Head of caudate nucleus (tissue), 42 donors: ENCODE measurements around the gene HPS3.
A peak's percentile ranks its signal among the peaks of the same experiment; 100 is the strongest.
"Not testable (repeated sequence)": the region's sequence is repeated elsewhere in the genome, so short reads cannot be mapped to it uniquely, and the experiment has no call there.

Experiments used
- DNase-seq, 42 donors: peaks; one replicate each; pipeline versions ENCODE4 v3.0.0 to v3.0.0-alpha.2; 2020 to 2021; ENCODE audit warnings: mixed read lengths in 7 of 42
- intact Hi-C: fragments of 100-400 bp; cut with DNase I; formaldehyde crosslinking; loops from one replicate; pipeline ENCODE4 v1.15.0; 2022

Gene HPS3

GRCh38 chr3:149129326-149130205 is at the start of gene HPS3:
Gene HPS3 (plus strand): TSS chr3:149129638. CDS start chr3:149129724, 86 bp downstream.
- intact Hi-C loops: loop anchor here (10.0 kb wide), 1 partner anchor 175 kb away; no protein-coding TSS in a partner anchor
- DNase-seq: peak; percentile 85 to 97 (median 93)

- DNase-seq: peak in 1 of 42 donors; percentile 9
- intact Hi-C loops: no loop called here
Measured at GRCh38 chr3:149080011-149080698, 49.3 kb upstream of the HPS3 start.

GRCh38 chr3:149080699-149081091 is 48.7 kb upstream of the HPS3 start:
- intact Hi-C loops: no loop called here
- no peak for DNase-seq

- intact Hi-C loops: no loop called here
- DNase-seq: no peak
Measured at GRCh38 chr3:149081772-149082171, 47.7 kb upstream of the HPS3 start.

GRCh38 chr3:149085828-149086231 is 43.6 kb upstream of the HPS3 start:
- intact Hi-C loops: no loop called here
- DNase-seq: peak in 12 of 42 donors; percentile 11 to 61 (median 36)

GRCh38 chr3:149086232-149086988 is 43.0 kb upstream of the HPS3 start, which contains the start of gene HLTF:
Gene HLTF (minus strand): TSS chr3:149086533. CDS start chr3:149086336, 197 bp downstream.
- intact Hi-C loops: no loop called here
- DNase-seq: peak; percentile 91 to 98 (median 95)

GRCh38 chr3:149087208-149087607 is 42.2 kb upstream of the HPS3 start:
- peak in 2 of 42 donors; percentile 7 to 9 for DNase-seq
- intact Hi-C loops: no loop called here

- no peak for DNase-seq
- intact Hi-C loops: no loop called here
Measured at GRCh38 chr3:149089395-149089794, 40.0 kb upstream of the HPS3 start.

- intact Hi-C loops: no loop called here
- DNase-seq: no peak
Measured at GRCh38 chr3:149090461-149090860, 39.0 kb upstream of the HPS3 start.

GRCh38 chr3:149090907-149091306 is 38.5 kb upstream of the HPS3 start:
- no peak for DNase-seq
- intact Hi-C loops: no loop called here

- intact Hi-C loops: no loop called here
- no peak for DNase-seq
Measured at GRCh38 chr3:149091983-149092382, 37.5 kb upstream of the HPS3 start.

GRCh38 chr3:149095487-149095886 is 34.0 kb upstream of the HPS3 start:
- no peak for DNase-seq
- intact Hi-C loops: no loop called here

GRCh38 chr3:149097987-149098386 is 31.5 kb upstream of the HPS3 start:
- DNase-seq, intact Hi-C loops: not testable (repeated sequence)

- intact Hi-C loops: no loop called here
- DNase-seq: no peak
Measured at GRCh38 chr3:149101154-149101553, 28.3 kb upstream of the HPS3 start.

GRCh38 chr3:149101641-149102040 is 27.8 kb upstream of the HPS3 start:
- no peak for DNase-seq
- intact Hi-C loops: no loop called here

- intact Hi-C loops: no loop called here
- no peak for DNase-seq
Measured at GRCh38 chr3:149104484-149104883, 25.0 kb upstream of the HPS3 start.

- DNase-seq: peak in 6 of 42 donors; percentile 15 to 46 (median 25)
- intact Hi-C loops: no loop called here
Measured at GRCh38 chr3:149114458-149114857, 15.0 kb upstream of the HPS3 start.

GRCh38 chr3:149115114-149115513 is 14.3 kb upstream of the HPS3 start:
- intact Hi-C loops: no loop called here

GRCh38 chr3:149118724-149119123 is 10.7 kb upstream of the HPS3 start:
- DNase-seq: no peak
- intact Hi-C loops: no loop called here

More at GRCh38 chr3:149115114-149115513, 14.3 kb upstream of the HPS3 start:
- no peak for DNase-seq
